IPS-11a (cell line): ENCODE results near the gene SP5.
"Not testable (repeated sequence)": the region's sequence is repeated elsewhere in the genome, so short reads cannot be mapped to it uniquely, and the experiment has no call there.

ENCODE experiments used
- H3K4me3 ChIP-seq: one replicate; pipeline ENCODE4 v1.5.1; 2013; ENCODE audit warnings: low read depth, low read length, control low read depth

Gene SP5

DNA sequence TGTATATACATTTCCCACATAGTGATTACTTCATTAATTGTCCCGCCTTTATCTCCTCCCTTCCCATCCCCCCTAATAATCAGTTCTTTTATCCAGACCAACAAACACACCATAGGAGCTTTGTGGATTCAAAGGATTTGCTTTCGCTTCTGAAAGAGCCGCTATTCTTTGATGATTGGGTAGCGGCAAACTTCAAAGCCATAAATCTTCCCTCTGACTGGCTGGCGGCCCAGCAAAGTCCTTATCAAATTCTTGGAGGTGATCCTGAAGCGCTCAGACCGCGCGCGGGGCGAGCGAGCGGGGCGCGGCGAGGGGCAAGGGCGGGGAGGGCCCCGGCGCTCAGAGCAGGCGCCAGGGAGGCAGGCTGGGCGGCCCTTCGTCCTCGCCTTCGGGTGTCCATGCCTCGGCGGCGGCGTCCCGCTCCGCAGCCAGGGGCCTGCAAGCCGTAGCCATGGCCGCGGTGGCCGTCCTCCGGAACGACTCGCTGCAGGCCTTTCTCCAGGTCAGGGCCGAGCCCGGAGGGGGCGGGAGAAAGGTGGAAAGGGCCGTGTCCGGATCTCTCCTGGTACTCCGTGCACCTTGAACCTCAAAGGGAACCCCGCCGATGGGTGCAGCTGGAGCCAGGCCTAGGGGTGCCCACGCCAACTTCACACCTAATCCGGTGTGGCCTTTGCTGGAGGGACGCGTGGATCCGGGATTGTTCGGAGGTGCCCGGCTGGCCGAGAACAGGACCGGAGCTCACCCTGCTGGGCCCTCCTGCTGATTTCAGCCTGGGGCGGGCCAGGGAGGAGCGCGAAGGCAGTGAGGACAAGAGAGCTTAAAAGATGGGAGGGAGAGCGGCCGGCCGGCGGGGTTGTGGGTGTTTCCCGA is at the start of gene SP5:
SP5 (plus strand) TSS at position 276 of the 870 bp plus-strand sequence; CDS start at position 452, 176 bp downstream.
- peak within 1 kb of the TSS; percentile 6 for H3K4me3 ChIP-seq

DNA sequence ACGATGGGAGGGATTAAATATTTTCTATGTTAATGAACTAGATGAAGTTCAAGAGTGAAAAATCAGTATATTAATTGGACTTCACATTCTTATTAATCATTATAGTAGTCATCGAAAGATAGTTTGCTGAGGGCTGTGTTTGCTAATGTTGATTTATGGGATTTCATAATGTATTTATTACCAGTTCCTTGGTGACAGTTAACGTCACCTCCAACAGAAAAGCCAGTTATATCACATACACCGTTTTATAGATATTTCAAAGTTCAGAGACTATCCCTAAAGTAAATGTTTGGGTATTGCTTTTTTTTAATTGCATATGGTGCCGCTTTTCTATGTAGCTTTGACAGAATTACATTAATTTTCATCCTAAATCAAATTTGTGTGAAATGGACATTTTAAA is 49.4 kb upstream of the SP5 start:
- H3K4me3 ChIP-seq, result no peak overlapping the region

DNA sequence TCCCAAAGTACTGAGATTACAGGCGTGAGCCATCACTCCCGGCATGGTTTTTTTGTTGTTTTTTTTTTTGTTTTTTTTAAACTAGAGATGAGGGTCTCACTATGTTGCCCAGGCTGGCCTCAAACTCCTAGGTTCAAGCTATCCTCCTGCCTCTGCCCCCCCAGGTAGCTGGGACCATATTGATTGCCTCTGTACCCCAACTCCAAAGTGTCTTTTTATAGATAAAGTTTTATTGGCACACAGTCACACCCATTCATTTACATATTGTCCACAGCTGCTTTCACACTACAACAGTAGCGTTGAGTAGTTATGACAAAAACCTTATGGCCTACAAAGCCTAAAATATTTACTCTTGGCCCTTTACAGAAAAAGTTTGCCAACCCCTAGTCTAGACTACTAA is 45.2 kb upstream of the SP5 start:
- H3K4me3 ChIP-seq, result no peak overlapping the region

DNA sequence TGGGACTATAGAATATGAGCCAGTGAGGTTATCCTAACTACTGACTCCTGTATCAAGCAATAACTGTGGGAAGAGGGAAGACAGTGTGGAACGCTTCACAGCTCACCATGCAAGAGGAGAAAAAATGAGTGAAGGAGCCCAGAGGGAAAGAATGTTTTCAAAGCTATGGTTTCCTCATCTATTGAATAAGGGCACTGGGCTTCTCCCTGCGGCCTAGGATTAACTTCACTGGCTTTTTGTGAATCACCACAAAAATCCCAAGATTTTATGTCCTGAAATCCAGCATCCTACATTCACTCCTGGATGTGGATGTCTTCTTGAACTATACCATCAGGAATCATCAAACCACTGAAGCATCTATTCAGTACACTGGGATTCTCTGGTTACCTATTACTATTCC is 44.5 kb upstream of the SP5 start:
- no peak overlapping the region for H3K4me3 ChIP-seq

DNA sequence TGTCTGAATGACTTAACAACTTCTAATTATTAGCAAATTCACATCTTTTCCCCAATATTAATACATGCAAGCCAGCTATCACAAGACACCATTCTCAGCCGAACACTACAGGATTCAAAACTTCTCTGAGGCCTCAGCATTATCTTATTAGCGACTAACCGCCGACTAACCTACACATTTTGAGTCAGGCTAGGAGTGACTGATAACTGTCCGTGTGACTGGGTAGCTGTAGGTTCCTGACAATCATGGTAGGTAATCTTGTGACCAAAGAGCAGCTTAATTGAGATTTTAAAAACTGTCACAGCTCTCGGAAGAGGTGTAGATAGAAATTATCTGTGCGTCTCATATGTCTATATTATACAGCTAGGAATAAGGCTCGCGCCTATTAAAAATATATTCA is 44.1 kb upstream of the SP5 start:
- H3K4me3 ChIP-seq, result no peak overlapping the region

DNA sequence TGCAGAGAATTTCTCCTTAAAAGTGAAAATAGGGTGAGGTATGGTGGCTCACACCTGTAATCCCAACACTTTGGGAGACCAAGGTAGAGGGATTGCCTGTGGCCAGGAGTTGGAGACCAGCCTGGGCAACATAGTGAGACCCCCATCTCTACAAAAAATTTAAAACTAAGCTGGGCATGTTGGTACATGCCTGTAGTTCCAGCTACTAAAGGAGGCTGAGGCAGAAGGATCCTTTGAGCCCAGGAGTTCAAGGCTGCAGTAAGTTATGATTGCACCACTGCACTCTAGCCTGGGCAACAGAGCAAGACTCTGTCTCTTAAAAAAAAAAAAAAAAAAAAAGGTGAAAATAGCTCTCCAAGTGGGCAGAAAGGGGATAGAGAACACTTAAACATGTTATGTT is 40.9 kb upstream of the SP5 start:
- not testable (repeated sequence) for H3K4me3 ChIP-seq

DNA sequence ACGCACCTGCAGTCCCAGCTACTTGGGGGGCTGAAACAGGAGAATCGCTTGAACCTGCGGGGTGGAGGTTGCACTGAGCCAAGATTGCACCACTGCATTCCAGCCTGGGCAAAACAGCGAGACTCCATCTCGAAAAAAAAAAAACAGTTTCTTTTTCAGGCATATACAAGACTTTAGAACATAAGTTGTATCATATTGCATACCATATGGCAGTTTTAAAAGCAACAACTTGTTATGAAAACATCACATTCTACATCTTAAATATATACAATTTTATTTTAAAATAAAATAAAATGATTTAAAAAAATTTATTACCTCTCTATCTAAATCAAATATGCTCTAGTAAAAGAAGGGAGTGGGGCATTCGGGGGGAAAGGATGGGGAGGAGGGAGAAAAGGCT is 39.4 kb upstream of the SP5 start:
- H3K4me3 ChIP-seq, result no peak overlapping the region

DNA sequence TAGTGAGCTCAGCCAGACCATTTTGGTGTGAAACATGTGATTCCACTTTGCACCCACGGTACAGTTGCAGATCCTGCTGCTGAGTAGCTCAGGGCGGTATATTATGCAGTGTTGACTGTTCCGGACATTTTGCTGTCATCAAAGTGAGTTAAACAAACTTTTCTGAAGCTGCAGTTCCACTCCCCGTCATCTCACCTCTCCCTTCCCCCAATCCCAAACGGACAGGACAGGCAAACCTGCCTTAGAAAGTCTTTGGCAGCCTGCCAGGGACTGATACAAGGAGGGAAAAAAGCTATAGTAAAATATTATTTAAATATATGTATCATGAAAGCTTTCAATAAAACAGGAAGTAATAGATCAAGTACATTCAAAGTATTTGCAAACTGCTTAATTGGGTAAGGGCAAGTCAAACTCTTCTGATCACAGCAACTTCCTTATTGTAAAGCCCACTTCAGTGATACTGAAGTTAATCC is 35.5 kb upstream of the SP5 start:
- H3K4me3 ChIP-seq, result no peak overlapping the region

DNA sequence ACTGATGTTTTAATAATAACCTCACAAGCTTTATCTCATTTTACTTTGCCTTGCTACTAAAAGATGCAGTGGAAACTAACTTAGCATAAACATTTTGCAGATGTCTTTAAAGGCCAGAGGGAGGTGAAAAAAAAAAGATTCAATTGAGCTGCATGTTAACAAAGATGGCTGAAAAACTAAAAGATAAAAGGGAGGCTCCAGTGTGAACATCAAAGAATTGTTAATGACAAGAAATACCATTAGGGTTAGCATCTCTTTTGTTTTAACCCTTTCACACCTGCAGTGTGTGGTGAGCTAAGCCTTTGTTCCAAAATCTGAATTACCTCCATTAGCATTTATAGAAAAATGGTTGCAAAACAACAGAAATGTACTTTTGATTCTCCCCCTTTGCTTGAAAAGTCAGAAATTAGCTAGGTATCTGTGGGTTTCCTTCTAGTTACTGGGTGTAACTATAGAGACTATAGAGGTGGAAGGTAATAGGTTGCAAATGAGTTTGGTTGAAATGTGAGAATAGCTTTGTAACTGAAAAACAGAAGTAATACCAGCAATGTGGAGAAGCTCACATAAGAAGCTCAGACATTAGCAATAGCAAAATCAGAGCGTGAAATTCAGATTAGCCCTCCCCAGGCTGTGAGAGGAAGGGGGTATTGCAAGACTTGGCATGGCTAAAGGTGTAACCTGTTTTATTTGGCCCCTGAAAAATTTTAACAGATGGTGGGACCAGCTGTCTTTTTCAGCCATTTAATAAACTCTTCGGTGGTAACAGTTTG is 34.8 kb upstream of the SP5 start:
- no peak overlapping the region for H3K4me3 ChIP-seq

DNA sequence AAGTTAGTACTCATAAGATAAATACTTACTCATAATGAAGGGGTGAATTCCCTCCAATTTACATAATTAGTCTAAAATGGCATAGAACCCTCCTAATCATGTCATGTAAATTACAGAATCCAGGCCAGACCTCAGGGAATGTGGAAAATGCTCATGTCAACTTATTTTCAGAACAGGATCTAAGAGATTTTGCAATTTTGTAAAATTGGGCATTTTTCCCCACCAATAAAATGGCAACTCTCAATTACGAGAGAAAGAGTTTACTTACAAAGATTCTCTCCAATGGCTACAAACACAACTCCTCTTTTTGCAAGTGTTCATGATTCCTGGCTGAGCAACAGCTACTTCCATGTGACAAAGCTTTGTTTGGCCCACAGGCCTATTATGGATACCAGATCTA is 33.8 kb upstream of the SP5 start:
- no peak overlapping the region for H3K4me3 ChIP-seq

DNA sequence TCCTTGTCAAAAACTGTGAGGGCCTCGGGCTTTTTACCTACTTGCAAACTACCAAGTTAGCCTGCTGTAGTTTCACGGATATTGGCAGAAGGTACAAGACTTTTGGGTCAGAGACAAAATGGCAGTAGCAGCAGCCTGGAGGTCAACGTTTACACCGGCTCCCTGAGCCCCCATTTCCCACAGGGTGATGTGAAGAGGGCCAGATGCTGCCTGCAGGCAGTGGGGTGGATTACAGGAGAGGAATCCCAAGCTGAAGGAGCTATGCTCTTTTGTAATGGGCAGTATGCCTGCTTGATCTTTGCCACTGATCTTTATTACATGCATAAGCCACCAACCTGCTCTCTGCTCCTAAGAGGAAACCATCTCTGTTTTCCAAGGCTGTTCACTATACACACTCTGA is 29.5 kb upstream of the SP5 start:
- no peak overlapping the region for H3K4me3 ChIP-seq

DNA sequence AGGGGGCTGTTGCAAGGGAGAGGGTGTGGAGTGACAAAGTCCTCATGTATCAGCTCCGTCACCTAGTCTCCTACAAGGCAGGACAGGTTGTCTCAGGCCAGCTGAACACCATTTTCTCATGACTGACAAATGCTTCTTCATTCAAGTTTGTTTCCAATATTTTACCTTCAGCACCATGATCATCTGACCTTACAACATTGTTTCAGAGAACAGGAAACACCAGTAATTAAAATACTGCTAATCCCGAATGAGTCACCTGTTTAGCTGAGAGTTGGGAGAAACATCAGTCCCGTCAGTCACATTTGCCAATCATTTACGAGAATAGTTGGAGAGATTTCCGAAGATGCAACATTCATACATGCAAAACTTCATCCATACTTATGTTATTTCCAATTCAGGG is 25.7 kb upstream of the SP5 start:
- H3K4me3 ChIP-seq, result no peak overlapping the region

DNA sequence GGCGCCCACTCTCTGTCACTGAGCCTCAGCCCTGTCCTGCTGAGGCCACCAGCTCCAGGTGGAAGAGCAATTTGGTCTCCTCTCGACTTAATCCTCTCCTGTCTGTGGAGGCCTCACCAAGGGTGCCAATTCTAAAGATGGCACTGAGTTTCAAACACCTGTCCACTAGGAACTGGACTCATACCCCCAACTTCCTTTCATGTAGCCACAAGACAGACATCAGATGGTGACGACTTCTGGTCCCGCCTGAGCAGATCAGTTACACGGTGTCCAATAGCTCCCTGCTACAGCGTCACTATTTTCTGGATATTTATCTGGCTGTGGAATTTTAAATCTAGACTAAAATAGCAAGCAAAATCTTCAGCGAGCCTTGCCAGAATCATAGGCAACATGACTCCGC is 24.5 kb upstream of the SP5 start:
- no peak overlapping the region for H3K4me3 ChIP-seq

DNA sequence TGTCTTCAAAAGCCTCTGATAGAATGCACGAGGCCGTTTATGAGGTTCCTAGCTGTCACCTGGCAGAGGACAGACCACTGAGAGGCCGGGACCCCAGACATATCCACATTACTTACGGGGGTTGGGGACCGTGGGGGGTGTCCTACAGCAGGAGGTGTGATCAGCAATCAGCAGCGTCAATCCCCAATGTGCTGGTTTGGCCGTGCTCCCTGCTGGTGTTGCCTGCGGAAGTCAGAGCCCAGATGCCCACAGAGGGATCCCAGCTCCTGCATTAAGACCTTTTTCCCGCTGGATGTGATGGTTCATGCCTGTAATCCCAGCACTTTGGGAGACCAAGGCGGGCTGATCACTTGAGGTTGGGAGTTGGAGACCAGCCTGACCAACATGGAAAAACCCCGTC is 20.8 kb upstream of the SP5 start:
- no peak overlapping the region for H3K4me3 ChIP-seq

DNA sequence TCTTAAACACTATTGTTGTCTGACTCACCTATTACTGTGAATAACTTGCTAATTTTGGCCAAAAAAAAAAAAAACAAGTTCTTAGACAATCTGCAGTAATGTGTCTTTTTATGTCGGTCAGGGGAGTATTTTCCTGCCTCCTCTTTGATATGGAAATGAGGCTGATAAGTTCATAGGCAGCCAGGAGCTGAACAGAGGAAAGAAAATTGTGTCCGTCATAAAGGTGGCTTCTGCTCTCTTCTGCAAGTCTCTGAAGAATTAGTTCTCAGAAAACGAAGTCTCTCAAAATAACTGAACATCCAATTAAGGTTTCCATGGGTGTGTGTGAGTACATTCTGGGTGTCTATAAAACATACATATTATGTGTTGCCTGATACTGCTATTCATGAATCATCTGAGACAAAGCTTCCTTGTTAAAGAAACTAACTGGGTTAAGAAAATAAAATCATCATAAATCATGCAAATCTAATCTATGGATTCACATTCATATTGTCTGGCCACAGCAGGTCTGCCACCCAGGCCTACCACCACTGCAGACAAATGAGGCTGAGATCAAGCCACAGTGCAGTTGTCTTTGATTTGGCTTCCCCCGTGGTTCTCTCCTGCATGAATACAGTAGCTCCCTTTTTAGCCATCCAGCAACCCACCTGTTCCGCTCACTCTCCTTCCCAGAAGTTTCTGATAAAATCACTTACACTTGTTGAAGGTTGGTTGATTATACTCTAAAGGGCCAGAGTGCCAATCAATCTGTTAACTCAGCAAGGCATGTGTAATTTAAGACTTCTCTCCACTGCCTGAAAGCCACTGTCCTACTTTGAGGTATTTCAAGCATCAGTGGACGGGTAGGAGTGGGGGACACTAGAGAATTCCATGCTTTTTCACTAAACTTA is 19.4 kb upstream of the SP5 start:
- H3K4me3 ChIP-seq, result no peak overlapping the region

DNA sequence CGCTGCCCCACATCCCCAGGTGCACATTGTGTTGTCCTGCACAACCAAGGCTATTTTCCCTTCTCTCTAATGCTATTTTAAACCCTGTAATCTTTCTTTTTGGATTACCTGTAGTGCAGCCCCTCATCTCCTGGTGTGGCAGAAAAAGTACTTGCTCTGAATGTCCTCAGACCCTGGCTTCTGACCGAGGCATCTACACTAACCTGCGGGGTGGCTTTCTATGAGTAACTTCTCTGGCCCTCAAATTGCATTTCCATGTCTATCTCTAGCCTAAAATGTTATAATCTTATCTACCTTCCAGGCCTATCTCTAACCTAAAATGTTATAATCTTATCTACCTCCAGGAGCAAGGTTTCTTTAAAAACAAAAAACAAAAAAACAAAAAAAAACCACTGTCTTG is 18.2 kb upstream of the SP5 start:
- no peak overlapping the region for H3K4me3 ChIP-seq

DNA sequence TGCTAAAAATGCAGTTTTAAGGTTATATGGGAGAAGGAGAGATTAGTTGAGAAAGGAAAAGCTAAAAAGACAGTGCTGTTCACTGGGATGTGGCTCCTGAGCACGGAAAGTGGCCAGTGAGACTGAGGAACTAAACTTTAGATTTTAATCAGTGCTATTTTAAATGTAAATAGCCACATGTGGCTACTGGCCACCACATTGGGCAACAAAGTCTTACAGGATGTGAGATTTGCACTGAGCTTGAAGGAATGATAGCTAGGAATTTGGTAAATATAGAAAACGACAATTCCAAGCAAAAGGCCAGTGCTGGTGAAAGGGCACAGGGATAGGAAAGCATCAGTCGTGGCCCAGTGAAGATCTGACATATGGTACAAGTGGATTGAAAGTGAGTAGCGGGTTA is 14.1 kb upstream of the SP5 start:
- no peak overlapping the region for H3K4me3 ChIP-seq

DNA sequence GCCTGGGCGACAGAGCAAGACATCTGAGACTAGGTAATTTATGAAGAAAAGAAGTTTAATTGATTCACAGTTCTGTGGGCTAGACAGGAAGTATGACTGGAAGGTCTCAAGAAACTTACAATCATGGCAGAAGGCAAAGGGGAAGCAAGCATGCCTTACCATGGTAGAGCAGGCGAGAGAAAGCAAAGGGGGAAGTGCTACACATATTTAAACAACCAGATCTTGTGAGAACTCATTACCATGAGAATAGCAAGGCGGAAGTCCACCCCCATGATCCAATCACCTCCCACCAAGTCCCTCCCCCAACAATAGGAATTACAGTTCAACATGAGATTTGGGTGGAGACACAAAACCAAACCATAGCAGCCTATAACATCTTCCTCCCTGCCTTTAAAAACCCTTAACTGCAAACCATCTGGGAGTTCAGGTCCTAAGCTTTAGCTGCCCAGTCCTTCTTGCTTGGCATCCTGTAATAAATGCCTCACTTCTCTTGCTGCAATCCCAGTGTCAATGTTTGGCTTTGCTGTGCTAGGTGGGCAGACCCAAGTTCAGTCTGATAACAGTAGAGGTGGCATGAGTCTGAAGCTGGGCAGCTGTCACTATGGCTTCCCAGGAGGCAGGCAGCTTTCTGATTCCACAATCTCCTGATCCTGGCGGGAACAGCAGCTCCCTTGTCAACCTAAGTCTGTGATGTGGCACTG is 11.2 kb upstream of the SP5 start:
- H3K4me3 ChIP-seq, result no peak overlapping the region

DNA sequence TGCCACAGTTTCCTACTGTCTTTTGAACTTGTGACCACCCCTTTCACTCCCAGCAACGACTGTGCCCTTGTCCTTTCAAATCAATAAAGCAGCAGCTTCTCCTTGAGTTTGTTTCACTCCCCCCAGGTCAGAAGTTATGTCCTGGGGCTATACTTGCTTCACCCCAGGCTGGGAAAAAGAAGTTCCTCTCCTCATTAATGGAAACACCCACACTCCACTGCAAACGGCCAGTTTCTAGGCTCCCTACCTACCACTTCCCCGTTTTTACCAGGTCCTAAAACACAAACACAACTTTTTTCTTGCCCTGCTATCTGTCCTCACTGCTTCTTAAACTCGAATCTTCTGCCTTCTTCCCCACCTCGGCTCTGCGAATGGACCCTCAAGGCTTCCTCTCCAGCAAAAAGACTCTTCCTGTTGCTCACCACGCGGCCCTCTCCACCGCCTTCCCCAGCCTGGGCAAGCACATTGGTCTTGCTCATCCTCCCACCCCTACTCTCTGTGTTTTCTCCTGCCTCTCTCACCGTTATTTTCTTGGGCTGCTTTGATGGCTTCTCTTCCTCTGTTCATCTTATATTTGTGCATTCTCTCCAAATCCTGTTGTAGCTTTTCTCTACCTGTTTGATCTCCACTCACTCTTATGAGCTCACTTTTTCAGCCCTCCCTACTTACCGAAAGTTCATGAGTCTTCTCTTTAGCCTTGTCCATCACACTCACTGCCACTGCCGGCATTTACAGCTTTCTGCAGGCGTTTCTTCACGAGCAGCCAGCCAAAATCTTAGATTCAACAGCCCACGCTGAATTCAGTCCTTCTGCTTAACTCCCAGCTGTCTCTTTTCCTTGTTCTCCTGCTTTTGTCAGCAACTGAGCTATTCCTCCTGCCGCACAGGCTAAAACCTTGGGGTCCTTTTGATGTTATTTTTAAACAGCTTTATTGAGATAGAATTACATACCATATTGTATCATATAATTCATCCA is 7.0 kb upstream of the SP5 start:
- H3K4me3 ChIP-seq, result no peak overlapping the region

DNA sequence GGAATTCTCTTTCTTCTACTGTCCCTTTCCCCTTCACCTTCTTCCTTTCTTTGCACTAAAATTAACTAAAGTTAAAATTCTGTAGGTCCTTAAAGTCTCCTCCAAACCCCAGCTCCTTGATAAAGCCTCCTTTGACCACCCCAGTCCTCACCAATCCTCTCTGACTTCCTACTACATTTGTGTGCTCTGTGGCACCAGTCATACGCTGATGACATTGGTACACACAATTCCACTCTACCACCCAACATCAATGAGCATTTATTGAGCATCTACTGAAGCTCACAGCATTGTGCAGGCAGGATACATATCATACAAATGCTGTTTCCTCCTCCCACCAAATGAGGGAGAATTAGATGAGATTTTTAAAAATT is 4.5 kb upstream of the SP5 start:
- H3K4me3 ChIP-seq, result no peak overlapping the region
